GM18507 (cell line): ENCODE measurements around the gene LIPC.
A peak's percentile ranks its signal among the peaks of the same experiment; 100 is the strongest.

Experiments used
- DNase-seq: peaks from one replicate; pipeline ENCODE4 v3.0.0; 2011; ENCODE audit warnings: low read depth; ENCODE audit not compliant: insufficient read length; ENCODE audit errors: extremely low spot score
- FAIRE-seq: peaks from 2 replicates; lab custom pipeline; 2011; peaks lifted over from hg19 to GRCh38; lab: Jason Lieb, UNC

The LIPC gene

GRCh38 chr15:58432401-58432800, 610 bp downstream of the LIPC start:
- DNase-seq = no peak
- FAIRE-seq = no peak

DNA sequence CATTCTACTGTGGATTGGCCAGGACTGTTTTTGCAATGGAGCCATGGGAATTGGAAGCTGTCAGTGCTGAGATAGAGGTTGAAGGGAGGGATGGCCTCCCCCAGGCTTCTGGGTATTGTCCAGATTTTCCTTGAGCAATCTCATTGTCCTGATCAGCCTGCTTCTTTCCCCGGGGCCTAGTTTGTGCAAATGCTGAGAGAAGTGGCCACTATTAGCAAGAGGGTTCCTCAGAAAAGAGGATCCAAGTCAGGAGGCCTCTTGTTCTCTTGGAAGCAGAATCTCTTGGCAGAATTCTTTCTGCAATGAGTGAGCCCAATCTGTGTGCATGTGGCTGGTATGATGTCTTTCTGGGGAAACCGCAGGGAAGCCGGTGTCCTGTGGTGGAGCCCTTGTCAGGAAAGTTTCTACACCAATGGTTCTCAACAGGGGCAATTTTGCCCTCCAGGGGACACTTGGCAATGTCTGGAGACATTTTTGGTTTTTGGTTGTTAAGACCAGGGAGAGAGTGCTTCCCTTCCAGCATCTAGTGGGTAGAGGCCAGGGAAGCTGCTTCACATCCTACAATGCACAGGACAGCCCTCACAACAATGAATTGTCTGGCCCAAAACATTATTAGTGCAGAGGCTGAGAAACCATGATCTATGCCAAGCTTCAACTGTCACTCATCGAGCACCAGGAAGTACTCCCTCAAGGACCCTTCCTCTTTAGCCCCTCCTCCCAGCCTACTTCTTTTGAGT, 2.0 kb downstream of the LIPC start:
- DNase-seq = no peak
- no peak for FAIRE-seq

- DNase-seq (no peak), FAIRE-seq (no peak)
Measured at GRCh38 chr15:58434334-58434875, 2.6 kb downstream of the LIPC start.

- no peak for DNase-seq
Measured at GRCh38 chr15:58436552-58436951, 4.8 kb downstream of the LIPC start.

GRCh38 chr15:58437531-58438105, 5.8 kb downstream of the LIPC start:
- FAIRE-seq (no peak), DNase-seq (no peak)

More at GRCh38 chr15:58436552-58436951, 4.8 kb downstream of the LIPC start:
- no peak for FAIRE-seq

- DNase-seq (no peak), FAIRE-seq (no peak)
Measured at GRCh38 chr15:58438111-58438510, 6.3 kb downstream of the LIPC start.

DNA sequence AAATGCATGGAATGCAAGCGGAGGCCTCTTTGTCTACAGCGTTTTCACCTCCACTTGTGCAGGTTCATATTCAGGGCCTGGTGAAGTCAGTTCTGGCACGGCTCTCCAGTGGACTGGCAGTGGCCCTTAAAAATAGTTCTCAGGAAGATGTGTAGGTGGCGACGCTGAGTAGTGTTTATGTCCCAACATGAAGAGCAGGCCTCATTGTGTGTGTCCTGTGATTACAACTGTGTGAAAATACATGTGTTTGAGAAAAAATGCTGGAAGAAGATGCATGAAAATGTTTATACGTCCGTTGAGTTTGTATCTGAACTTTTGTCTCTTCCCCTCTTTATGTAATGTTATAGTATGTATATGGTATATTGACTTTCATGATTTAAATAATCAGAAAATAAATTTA, 7.2 kb downstream of the LIPC start:
- FAIRE-seq = no peak

GRCh38 chr15:58440158-58440910, 8.5 kb downstream of the LIPC start:
- DNase-seq (no peak), FAIRE-seq (no peak)

More for the DNA sequence above, 7.2 kb downstream of the LIPC start:
- no peak for DNase-seq

- FAIRE-seq (no peak), DNase-seq (no peak)
Measured at GRCh38 chr15:58440922-58441321, 9.1 kb downstream of the LIPC start.

GRCh38 chr15:58441376-58442070, 9.7 kb downstream of the LIPC start:
- FAIRE-seq (no peak), DNase-seq (no peak)

DNA sequence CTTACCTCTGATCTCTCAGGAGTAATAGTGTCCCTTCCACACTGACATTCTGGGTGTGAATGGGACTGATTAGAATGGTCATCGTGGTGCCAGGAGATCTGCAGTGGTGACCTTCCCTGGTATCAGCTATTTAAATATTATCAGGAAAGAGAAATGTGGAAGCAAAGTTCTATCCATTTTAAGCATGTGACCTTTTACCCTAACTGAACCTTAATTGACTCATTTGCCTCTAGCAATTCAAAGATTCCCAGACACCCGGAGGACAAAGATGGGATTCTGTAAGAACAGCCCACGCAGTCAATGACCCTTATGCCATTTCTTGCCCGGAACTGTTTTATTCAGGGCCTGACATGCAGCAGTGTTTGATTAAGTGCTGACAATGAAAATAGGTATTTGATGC, 10.3 kb downstream of the LIPC start:
- no peak for FAIRE-seq

GRCh38 chr15:58443308-58443707, 11.5 kb downstream of the LIPC start:
- no peak for DNase-seq
- no peak for FAIRE-seq

More for the DNA sequence above, 10.3 kb downstream of the LIPC start:
- no peak for DNase-seq

GRCh38 chr15:58444056-58444455, 12.3 kb downstream of the LIPC start:
- no peak for FAIRE-seq

DNA sequence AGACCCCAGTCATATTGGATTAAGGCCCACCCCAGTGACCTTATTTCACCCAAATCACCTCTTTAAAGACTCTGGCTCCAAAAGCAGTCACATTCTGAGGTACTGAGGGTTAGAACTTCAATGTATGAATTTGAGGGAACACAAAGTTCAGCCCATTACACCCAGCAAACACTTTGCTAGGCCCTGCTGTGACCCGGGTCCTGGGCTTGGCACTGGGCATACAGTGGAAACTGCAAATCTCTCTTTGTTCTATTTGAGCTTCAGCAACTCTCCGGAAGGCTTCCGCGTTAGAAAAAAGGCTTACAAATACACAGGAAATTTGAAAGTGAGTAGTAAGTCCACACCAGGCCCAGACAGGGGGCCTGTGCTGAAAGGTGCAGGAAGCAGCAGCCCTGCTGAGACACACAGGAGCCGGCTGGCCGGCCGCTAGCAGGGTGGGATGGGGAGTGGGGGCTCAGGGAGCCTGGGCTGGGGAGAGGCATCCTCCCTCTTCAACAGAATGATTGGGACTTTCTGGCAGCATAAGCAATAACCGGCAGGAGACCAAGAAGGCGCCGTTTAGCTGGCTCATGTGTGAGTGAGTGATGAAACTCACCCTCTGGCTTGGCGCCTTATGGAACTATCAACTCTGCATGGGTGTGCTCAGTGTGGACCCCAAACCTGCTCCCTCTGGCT, 13.0 kb downstream of the LIPC start:
- no peak for FAIRE-seq

More at GRCh38 chr15:58444056-58444455, 12.3 kb downstream of the LIPC start:
- DNase-seq = no peak

GRCh38 chr15:58445865-58446264, 14.1 kb downstream of the LIPC start:
- FAIRE-seq (no peak), DNase-seq (no peak)

More for the DNA sequence above, 13.0 kb downstream of the LIPC start:
- no peak for DNase-seq

- FAIRE-seq (no peak), DNase-seq (no peak)
Measured at GRCh38 chr15:58446521-58446920, 14.7 kb downstream of the LIPC start.

DNA sequence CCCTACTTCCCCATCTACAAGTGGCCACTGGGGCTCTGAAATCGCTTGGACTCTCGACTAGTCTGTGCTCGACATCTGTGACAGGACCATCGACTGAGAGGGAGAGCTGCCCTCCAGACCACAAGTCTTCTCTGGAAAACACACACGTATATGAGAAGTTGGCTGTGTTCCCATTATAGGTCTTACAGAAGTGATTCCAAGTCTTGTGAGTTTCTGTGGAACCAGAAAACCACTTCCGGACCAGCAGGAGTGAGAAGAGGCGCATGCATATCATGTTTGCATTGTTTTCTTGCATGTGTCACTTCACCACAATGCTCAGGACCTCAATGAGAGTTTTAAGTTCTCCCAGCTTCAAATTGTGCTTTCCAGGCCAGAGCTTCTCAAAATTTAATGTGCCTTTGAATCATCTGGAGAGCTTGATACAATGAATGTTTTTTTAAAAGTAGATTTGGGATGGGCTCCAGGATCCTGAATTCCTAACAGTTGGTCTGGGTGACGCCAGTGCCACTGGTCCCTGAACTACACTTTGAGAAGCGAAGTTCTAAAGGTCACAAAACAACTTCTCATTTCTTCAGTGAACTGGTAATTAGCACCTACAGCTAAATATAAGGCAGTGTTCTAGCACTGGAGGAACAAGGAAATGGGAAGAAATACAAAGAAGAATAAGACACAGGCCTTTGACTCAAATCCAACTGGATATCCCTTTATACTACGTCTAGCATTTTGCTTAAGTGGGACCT, 15.7 kb downstream of the LIPC start:
- FAIRE-seq (peak; percentile 9), DNase-seq (no peak)

DNA sequence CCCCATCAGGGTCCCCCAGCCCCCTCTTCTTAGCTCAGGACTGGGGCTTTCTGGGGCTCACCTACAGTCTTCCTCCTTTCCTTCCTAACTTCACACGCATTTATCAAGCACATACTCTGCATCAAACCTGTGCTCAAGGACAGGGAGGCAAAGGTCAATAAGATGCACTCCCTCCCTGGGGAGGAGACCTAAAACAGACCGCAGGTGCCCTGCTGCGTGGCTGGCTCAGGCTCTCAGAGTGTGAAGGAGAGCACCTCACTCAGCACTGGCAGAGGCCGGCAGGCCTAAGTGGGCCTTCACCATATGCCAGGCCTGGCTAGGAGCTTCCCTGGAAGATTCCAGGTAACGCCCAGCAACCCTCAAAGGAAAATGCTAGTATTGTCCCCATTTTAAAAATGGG, 16.5 kb downstream of the LIPC start:
- FAIRE-seq = no peak

DNA sequence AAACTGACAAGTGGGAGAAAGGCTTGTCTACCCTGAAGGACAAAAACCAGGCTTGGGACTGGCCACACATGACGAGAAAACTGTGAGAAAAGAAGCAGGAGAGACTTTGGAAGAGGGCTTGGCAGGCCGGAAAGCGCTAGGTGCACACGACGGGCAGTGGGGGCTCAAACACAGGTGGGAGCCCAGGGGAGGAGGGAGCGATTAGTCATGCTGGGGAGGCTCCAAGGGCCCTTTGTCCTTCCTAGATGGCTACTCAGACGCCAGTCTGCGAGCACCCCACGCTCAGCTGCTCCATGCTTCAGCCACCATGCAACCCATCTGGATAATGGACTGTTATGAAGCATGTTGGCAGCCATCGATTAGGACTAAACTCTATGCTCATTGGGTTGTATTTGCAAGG, 17.1 kb downstream of the LIPC start:
- FAIRE-seq = no peak
- no peak for DNase-seq

More for the DNA sequence above, 16.5 kb downstream of the LIPC start:
- DNase-seq = no peak
